ENCODE measurements around the gene POLR2J.
"Not testable (repeated sequence)": the region's sequence is repeated elsewhere in the genome, so short reads cannot be mapped to it uniquely, and the experiment has no call there.

The POLR2J gene

GRCh38 chr7:102478314-102479208, at the start of gene POLR2J:
TSS of gene POLR2J (minus strand) at chr7:102478922. CDS start at chr7:102478860, 62 bp downstream.
- DNase-seq (ENCODE audit: low spot score): peak; percentile 49

DNA sequence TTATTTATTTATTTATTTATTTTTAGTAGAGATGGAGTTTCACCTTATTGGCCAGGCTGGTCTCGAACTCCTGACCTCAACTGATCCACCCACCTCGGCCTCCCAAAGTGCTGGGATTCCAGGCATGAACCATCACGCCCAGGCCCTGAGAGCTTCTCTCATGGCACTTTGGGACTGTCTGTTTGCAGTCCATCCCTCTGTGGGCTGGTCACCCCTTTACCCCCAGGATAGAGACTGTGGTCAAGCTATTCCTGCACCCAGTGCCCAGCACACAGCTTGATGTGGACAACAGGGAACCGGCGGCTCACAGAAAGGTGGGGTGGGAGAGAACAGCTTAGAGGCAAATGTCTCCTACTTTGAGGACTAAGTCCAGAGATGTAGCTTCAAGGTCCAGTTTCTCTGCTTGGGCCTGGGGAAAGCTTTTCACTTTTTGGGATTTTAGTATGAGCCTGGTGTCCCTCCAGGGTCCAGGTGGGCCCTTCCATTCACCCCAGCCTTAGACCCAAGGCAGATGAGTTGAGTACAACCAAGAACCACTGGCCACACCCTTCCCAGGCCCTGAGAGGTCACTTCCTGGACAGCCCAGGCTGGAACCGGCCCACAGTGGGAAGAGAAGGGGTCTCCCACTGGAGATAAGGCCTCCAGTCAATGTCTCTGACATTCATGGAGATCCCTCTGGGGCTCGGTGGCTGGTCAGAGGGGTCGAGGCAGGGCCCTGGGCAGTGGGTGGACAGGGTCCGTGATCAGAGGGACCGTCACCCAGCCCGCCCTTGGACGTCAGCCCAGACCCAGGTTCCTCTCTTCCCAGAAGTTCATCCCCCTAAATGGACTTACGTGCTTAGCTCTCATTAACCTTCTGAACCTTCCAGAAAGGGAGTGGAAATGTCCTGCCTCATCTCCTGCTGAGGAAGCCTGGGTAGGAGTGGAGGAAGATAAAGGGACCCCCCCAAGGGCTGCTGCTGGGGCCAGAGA, 49.4 kb upstream of the POLR2J start:
- DNase-seq (ENCODE audit: low spot score): not testable (repeated sequence)

- DNase-seq (ENCODE audit: low spot score): not testable (repeated sequence)
These were observed 48.5 kb upstream of the POLR2J start for GRCh38 chr7:102527182-102527581.

DNA sequence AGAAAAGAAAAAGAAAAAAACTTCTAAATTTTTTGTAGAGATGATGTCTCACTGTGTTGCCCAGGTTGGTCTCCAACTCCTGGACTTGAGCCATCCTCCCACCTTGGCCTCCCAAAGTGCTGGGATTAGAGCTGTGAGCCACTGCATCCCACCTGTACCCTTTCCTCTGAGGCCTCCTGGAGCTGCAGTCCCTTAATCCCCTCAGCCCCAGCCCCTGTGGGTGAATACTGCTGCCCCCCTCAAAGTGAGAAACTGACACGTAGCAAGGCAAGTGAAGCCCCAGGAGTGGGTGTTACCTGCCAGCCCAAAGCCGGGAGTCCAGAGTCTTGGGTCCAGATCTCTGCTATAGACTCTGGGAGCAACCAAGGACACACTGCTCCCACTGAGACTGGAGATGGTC, 46.1 kb upstream of the POLR2J start:
- DNase-seq (ENCODE audit: low spot score): not testable (repeated sequence)

- not testable (repeated sequence) for DNase-seq (ENCODE audit: low spot score)
These were observed 42.1 kb upstream of the POLR2J start for GRCh38 chr7:102520797-102521196.

DNA sequence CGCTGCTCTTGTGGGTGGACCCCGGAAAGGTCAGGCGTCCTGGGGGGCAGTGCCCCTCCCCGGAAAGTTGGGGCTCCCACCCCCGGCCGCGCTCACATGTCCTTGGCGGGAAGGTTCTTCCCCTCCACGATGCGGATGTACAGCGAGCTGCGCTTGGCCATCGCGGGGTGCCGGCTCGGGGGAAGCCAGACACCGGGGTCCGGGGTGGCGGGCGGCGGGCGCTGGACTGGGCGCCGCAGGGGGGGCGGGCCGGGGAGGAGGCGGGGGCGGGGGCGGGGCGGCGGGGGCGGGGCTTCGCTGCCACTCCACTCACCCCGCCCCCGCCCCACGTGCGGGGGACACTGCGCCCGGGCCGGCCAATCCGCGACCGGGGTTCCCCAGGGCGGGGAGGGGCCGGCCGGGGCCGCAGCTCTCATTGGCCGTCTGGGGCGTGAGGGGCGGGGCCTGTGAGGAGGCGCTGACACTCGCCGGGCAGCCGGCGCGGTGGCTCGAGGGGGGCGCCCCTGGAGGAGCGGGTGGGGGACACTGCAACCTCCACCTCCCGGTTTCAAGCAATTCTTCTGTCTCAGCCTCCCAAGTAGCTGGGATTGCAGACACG, 38.9 kb upstream of the POLR2J start, which contains the start of gene RASA4B:
RASA4B (minus strand) TSS at position 228 of the 598 bp plus-strand sequence; CDS start at position 161, 67 bp downstream.
- DNase-seq (ENCODE audit: low spot score): not testable (repeated sequence)

GRCh38 chr7:102516951-102517350, 38.2 kb upstream of the POLR2J start:
- DNase-seq (ENCODE audit: low spot score): not testable (repeated sequence)

GRCh38 chr7:102515889-102516288, 37.2 kb upstream of the POLR2J start:
- not testable (repeated sequence) for DNase-seq (ENCODE audit: low spot score)

DNA sequence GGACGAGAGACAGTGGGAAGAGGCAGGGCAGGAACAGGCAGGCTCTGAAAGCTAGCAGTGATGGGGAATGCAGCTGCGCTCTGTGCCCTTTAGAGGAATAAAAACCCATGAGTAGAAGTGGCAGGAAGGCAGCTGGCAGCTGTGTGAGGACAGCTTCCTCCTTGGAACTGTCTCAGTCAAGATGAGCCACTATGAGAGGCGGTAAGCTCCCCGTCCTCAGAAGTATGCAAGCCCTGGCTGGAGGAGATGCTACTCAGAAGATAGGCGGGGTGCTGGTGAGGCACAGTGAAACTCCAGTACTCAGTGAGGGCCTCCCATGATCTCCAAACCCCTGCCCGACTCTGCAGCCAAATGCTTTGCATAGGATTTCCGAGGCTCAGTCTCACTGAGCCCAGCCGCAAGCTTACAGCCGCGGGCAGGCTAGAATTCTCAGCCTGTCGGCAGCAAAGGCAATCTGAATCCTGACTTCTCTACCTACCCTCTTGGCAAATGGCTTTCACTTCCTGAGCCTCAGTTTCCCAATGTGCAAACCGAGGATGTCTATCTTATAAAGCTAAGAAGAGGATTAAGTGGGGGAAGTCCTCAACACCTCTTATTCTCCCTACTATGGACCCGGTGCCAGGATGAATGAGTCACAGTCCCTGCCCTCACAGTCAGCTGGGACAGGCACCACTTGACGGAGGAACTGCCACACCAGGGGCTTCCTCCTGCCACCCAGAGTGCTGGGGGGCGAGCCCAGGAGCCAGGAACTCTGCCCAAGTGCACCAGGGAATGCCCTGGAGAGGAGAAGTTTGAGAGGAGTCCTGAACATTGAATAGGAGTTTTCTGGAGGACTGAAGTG, 36.4 kb upstream of the POLR2J start:
- DNase-seq (ENCODE audit: low spot score): not testable (repeated sequence)

- DNase-seq (ENCODE audit: low spot score): peak; percentile 90
These were observed 34.0 kb upstream of the POLR2J start for GRCh38 chr7:102512642-102513221.

DNA sequence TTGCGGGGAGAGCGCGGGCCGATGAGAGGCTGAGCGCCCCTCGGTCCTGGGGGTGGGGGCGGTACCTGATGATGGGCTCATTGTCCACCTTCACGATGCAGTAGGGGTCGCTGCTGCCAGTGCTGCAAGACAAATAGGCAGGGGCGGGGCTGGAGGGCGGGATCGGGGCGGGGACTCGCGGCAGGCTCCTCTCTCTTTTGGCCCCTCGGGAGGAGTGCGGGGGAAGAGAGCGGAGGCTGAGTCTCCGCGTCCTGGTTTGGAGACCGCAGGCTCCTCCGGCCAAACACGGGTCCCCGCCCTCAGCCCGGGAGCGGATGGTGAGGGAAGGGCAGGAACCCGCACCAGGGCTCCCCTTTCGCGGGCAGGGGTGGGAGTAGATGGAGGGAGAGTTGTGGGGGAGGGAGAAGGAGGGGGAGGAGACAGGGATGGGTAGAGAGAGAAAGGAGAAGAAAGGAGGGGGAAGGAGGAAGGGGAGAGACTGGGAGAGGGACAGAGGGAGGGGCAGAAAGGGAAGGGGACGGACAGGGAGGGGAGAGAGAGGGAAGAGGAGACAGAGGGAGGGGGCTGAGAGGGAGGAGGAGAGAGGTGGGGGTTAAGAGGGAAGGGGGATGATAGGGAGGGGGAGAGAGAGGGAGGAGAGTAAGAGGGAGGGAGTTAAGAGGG, 33.3 kb upstream of the POLR2J start:
- DNase-seq (ENCODE audit: low spot score): not testable (repeated sequence)

GRCh38 chr7:102510575-102510974, 31.9 kb upstream of the POLR2J start:
- DNase-seq (ENCODE audit: low spot score): not testable (repeated sequence)

DNA sequence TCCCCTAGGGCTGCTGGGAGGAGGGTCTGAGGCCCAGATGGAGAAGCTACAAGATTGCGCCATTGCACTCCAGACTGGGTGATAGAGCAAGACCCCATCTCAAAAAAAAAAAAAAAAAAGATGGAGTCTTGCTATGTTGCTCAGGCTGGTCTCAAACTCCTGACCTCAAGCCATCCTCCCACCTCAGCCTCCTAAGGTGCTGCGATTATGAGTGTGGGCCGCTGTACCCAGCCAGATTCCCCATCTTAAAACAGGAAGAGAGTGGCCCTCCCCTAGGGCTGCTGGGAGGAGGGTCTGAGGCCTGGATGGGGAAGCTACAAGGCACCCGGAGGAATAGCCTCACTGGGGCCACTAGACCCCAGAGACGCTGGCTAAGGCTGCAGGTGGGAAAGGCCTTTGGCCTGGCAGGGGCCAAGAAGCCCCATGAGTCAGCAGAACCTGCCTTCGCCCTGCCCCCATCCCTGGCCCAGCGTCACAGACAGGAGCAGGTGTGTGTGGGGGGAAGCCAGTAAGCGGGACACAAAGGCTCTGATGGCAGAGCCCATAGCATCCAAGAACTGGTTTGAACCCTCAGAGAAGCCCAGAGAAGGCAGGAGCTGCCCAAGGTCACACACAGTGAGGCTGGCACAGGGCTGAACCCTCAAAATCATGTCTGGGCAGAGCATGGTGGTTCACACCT, 28.8 kb upstream of the POLR2J start:
- not testable (repeated sequence) for DNase-seq (ENCODE audit: low spot score)

- DNase-seq (ENCODE audit: low spot score): not testable (repeated sequence)
These were observed 26.8 kb upstream of the POLR2J start for GRCh38 chr7:102505298-102506185.

DNA sequence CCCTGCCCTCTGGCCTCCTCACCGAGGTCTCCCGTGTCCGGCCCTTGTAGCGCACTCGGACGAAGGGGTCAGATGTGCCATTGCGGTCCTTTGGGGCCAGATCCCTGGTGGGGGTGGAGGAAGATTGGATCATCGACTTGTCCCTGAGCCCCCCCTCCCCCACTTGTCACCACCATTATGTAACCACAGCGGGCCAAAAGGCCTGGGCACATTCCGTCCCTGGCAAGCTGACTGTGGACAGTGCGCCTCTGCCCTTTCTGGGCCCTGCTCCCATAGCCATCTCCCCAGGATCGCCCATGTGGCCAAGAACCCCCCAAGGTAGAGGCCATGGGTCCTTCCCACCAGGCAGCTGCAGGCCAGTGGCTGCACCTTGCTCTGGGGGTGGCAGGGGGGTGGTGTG, 24.4 kb upstream of the POLR2J start:
- not testable (repeated sequence) for DNase-seq (ENCODE audit: low spot score)

DNA sequence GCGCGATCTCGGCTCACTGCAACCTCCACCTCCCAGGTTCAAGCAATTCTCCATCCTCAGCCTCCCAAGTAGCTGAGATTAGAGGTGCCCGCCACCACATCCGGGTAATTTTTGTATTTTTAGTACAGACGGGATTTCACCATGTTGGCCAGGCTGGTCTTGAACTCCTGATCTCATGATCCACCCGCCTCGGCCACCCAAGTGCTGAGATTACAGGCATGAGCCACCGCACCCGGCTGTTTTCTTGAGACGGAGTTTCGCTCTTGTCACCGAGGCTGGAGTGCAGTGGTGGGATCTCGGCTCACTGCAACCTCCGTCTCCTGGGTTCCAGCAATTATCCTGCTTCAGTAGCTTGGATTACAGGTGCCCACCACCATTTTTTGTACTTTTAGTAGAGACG, 19.6 kb upstream of the POLR2J start:
- DNase-seq (ENCODE audit: low spot score): not testable (repeated sequence)

GRCh38 chr7:102497308-102497707, 18.6 kb upstream of the POLR2J start:
- DNase-seq (ENCODE audit: low spot score): not testable (repeated sequence)

DNA sequence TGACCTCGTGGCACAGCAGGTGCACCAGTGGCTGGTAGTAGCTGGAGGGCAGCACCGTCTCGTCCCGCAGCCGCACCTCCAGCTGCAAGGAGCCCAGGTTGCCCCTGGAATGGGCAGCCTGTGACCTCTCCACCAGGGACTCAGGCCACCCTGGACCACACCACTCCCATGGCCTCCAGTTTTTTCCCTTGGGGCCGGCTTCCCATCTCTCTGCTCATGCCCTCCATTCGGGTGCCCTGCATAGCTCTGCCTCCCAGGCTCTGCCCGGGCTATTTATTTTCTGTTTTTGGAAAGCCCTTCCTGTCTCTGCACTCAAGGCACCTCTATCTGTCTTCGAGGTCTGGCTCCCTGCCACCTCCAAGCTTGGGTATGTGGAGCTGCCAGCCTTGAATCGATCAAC, 18.1 kb upstream of the POLR2J start:
- DNase-seq (ENCODE audit: low spot score): not testable (repeated sequence)
